ENCODE data around the gene WNT11.

- TF ChIP-seq CTCF (IDR thresholded peaks at IDR 0.05): no peak
- TF ChIP-seq POLR2A (IDR thresholded peaks at IDR 0.05): no peak
Observed at GRCh38 chr11:76201056-76201455, 5.2 kb downstream of the WNT11 start.
